AG04449 (cell line): ENCODE measurements around the gene ST6GAL1.
"Not testable (repeated sequence)": the region's sequence is repeated elsewhere in the genome, so short reads cannot be mapped to it uniquely, and the experiment has no call there.

Experiments used
- CTCF ChIA-PET: fragments of 350-600 bp; formaldehyde crosslinking; extraction: SDS; loops from one replicate; lab custom pipeline; 2021; ENCODE audit warnings: antibody characterized with exemption; lab: Yijun Ruan, JAX
- POLR2A ChIA-PET: fragments of 400-600, 350-600 bp; formaldehyde crosslinking; extraction: SDS; loops from one replicate; lab custom pipeline; 2020; ENCODE audit warnings: antibody characterized with exemption, inconsistent platforms; lab: Yijun Ruan, JAX
- DNase-seq: peaks from one replicate; pipeline ENCODE4 v3.0.0-alpha.2; 2010; ENCODE audit warnings: low read depth, low spot score
- H3K4me3 ChIP-seq: 2 replicates; pipeline ENCODE4 v1.5.1; 2011; ENCODE audit warnings: low read depth, mild to moderate bottlenecking, control low read depth, low read length
- TF ChIP-seq, protein P1 (sequence below): IDR thresholded peaks from one replicate; pipeline ENCODE4 v1.5.1; 2011; ENCODE audit warnings: mild to moderate bottlenecking, moderate library complexity, low read length, control low read depth, inconsistent platforms; ENCODE audit not compliant: insufficient read depth; ENCODE audit errors: missing control alignments

The ST6GAL1 gene

DNA sequence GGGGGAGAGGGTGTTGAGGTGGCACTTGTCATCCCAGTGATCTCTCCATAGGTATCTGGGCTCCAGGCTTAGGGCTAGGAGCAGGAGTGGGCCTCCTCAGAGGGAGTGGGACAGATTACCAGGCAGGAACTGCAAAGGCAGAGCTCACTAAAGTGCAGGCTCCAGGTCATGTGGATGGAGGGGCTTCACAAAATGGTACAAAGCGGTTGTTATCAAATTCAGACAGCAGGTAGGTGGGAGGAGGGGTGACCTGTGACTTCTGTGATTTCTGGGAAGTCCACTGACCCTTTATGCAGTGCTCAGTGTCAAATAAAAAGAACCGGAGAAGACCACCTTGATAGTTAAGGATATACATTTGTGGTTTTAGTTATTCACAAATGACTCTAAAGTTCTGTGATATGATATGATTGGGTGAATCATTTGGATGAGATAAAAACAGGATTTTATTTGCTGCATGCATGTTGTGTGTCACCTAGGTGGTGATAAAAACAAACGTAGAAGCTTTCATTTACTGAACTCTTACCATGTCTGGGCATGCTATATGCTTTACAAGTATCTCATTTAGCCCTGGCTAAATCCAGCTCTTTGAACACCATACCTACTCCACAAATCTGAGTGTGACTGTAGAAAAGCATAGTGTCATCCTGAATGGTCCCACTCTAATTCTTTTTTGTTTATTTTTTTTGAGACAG lies 20.2 kb downstream of the ST6GAL1 start:
- CTCF ChIA-PET, result no interaction called here
- no peak overlapping the region for H3K4me3 ChIP-seq
- TF ChIP-seq, protein P1, sequence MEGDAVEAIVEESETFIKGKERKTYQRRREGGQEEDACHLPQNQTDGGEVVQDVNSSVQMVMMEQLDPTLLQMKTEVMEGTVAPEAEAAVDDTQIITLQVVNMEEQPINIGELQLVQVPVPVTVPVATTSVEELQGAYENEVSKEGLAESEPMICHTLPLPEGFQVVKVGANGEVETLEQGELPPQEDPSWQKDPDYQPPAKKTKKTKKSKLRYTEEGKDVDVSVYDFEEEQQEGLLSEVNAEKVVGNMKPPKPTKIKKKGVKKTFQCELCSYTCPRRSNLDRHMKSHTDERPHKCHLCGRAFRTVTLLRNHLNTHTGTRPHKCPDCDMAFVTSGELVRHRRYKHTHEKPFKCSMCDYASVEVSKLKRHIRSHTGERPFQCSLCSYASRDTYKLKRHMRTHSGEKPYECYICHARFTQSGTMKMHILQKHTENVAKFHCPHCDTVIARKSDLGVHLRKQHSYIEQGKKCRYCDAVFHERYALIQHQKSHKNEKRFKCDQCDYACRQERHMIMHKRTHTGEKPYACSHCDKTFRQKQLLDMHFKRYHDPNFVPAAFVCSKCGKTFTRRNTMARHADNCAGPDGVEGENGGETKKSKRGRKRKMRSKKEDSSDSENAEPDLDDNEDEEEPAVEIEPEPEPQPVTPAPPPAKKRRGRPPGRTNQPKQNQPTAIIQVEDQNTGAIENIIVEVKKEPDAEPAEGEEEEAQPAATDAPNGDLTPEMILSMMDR, result no peak
- POLR2A ChIA-PET, result no interaction called here
- no peak for DNase-seq

DNA sequence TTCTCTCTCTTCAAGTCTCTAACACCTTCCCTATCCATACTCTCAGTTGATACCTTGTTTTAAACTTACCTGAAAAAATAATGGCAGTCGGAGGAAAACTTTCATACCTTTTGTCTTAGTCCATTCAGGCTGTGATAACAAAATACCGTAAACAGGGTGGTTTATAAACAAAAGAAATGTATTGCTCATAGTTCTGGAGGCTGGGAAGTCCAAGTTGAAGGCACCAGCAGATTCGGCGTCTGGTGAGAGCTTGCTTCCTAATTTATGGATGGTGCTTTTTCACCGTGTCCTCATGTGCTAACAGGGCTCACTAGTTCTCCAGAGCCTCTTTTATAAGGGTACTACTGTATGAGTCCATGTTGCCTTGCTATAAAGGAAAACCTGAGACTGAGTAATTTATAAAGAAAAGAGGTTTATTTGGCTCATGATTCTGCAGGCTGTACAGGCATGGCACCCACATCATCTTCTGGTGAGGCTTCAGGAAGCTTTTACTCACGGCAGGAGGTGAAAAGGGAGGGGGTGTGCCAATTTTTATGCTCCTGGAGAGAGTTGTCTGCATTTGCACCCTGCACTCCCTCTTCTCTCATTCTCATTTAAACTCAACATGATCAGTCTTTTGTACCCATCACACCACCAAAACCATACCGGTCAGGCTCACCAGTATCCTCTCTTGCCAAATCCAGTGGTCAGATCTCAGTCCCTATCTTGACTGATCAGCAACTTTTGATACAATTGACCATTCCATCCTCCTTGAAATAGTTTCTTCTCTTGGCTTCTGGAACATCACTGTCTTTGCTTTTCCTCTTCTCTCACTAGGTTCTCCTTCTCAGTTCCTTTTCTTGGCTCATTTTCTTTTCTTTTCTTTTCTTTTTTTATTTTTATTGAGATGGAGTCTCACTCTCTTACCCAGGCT lies 21.6 kb downstream of the ST6GAL1 start:
- TF ChIP-seq, protein P1, result no peak
- H3K4me3 ChIP-seq, result no peak overlapping the region
- no peak for DNase-seq
- CTCF ChIA-PET, result no interaction called here
- POLR2A ChIA-PET, result no interaction called here

GRCh38 chr3:186953011-186953487 lies 22.7 kb downstream of the ST6GAL1 start:
- DNase-seq, result no peak
- TF ChIP-seq, protein P1, result no peak
- no peak overlapping the region for H3K4me3 ChIP-seq
- ChIA-PET POLR2A (no interaction called here), CTCF (no interaction called here)

GRCh38 chr3:186953992-186954699 lies 23.8 kb downstream of the ST6GAL1 start:
- H3K4me3 ChIP-seq, DNase-seq, CTCF ChIA-PET, POLR2A ChIA-PET: not testable (repeated sequence)

DNA sequence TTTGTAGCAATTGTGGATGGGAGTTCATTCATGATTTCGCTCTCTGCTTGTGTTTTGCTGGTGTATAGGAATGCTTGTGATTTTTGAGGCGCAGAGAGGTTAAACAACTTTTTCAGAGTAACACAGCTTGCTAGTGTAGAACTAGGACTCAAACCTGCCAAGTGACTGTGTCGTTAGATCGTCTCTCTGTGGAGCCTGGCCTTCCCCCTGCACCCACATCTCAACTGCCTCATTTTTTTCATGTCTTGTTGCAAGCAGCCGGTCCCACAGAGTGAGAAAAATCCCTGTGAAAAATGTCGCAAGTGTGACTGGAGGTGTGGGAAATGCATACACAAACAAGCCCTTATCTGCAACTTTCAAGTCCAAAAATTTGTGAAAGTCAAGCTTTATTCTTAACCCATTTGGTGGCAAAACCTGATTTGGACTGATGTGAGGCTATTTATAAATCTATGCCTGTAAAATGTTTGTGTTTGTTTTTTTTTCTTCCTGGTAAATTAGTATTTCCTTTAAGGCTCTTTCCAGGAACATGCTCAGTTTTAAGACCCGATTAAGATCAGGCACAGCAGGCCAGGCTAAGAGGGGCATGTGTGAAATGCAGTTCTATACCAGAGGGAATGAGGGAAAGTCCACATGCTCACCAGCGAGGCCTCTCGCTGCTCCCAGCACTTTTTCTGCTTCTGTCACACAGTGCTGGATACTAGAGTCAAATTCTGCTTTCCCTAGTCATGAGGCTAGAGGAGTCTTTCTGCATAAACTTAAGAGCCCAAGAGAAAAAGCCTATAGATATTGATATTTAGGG lies 25.8 kb downstream of the ST6GAL1 start:
- TF ChIP-seq, protein P1, result no peak
- no peak overlapping the region for H3K4me3 ChIP-seq
- ChIA-PET CTCF (no interaction called here), POLR2A (no interaction called here)
- DNase-seq, result no peak

GRCh38 chr3:186959029-186959624 lies 28.8 kb downstream of the ST6GAL1 start:
- ChIA-PET CTCF (no interaction called here), POLR2A (no interaction called here)
- no peak overlapping the region for H3K4me3 ChIP-seq
- DNase-seq, result no peak
- TF ChIP-seq, protein P1, result no peak
